T-cell (primary cell): Measurements from ENCODE around the gene PRDM7. TPM values are rescaled to one million over a fixed set of nuclear protein-coding genes. Genes with fewer than 3 reads are reported as not detected.
A peak's percentile ranks its signal among the peaks of the same experiment; 100 is the strongest.

Experiments
- ATAC-seq, 4 experiments: fragments of 200-7000 bp in 3 of 4; fragments of 150-1000 bp in 1 of 4; cut with Tn5 transposase; replicated peaks in 1 of 4; 1 replicate in 3 of 4; 2 replicates in 1 of 4; pipeline ENCODE4 v1.10.0; 2021; ENCODE audit warnings: moderate library complexity in 3 of 4, mild to moderate bottlenecking in 2 of 4, moderate number of reproducible peaks in 1 of 4
- CTCF ChIA-PET, 2 donors: fragments of 300-600 bp; sonication (Branson Sonifier 250); formaldehyde crosslinking; loops; one replicate each; lab custom pipeline; 2022; ENCODE audit warnings: antibody characterized with exemption in 2 of 2; lab: Charles Lee
- POLR2A ChIA-PET, 2 donors: fragments of 300-600 bp; sonication (Branson Sonifier 250); formaldehyde crosslinking; loops; one replicate each; lab custom pipeline; 2022; ENCODE audit warnings: antibody characterized with exemption in 2 of 2; lab: Charles Lee
- DNase-seq, 35 experiments: peaks; one replicate each; pipeline versions ENCODE4 v3.0.0 to v3.0.0-alpha.2; 2013 to 2023
- H3K27ac ChIP-seq: one replicate; pipeline ENCODE4 v1.5.1; 2013; ENCODE audit warnings: low read length
- H3K27me3 ChIP-seq, 2 experiments: replicated peaks in 1 of 2; 1 replicate in 1 of 2; 2 replicates in 1 of 2; pipeline versions ENCODE4 v1.6.1 to v1.7.0; 2013; ENCODE audit warnings: low read length in 1 of 2, mixed read lengths in 1 of 2; ENCODE audit not compliant: control insufficient read depth in 2 of 2, insufficient read depth in 2 of 2; ENCODE audit errors: extremely low read depth in 1 of 2
- H3K36me3 ChIP-seq, 2 donors: 1 replicate in 1 of 2; 2 replicates in 1 of 2; pipeline versions ENCODE4 v1.6.1 to v1.7.0; 2013; ENCODE audit warnings: low read length in 1 of 2; ENCODE audit not compliant: control insufficient read depth in 2 of 2, insufficient read depth in 1 of 2; ENCODE audit errors: extremely low read depth in 1 of 2
- H3K4me1 ChIP-seq, 2 experiments: 1 replicate in 1 of 2; 2 replicates in 1 of 2; pipeline versions ENCODE4 v1.6.1 to v1.7.0; 2013; ENCODE audit warnings: low read length in 2 of 2, mixed read lengths in 1 of 2; ENCODE audit not compliant: insufficient read depth in 2 of 2, control insufficient read depth in 1 of 2; ENCODE audit errors: extremely low read depth in 1 of 2
- H3K4me3 ChIP-seq, 2 donors: 1 replicate in 1 of 2; 2 replicates in 1 of 2; pipeline versions ENCODE4 v1.5.1 to v1.7.0; 2013; ENCODE audit warnings: mild to moderate bottlenecking in 2 of 2, low read length in 1 of 2, moderate library complexity in 1 of 2; ENCODE audit not compliant: control insufficient read depth in 1 of 2; ENCODE audit errors: extremely low read depth in 1 of 2
- H3K9me3 ChIP-seq: 2 replicates; pipeline ENCODE4 v1.7.0; 2013
- H3K27ac Mint-ChIP-seq, 2 donors: one replicate each; pipeline ENCODE4 v1.8.0; 2020 to 2021; ENCODE audit warnings: mild to moderate bottlenecking in 2 of 2, mixed read lengths in 2 of 2
- H3K27me3 Mint-ChIP-seq, 2 donors: one replicate each; pipeline ENCODE4 v1.8.0; 2021 to 2022; ENCODE audit warnings: mixed read lengths in 2 of 2
- H3K36me3 Mint-ChIP-seq: one replicate; pipeline ENCODE4 v1.8.0; 2021; ENCODE audit warnings: mixed read lengths
- H3K4me1 Mint-ChIP-seq, 3 donors: one replicate each; pipeline ENCODE4 v1.8.0; 2020 to 2022; ENCODE audit warnings: mixed read lengths in 3 of 3, mild to moderate bottlenecking in 1 of 3
- H3K4me3 Mint-ChIP-seq, 3 donors: one replicate each; pipeline ENCODE4 v1.8.0; 2020 to 2022; ENCODE audit warnings: mild to moderate bottlenecking in 3 of 3, mixed read lengths in 3 of 3, moderate library complexity in 3 of 3
- H3K9me3 Mint-ChIP-seq, 3 donors: one replicate each; pipeline ENCODE4 v1.8.0; 2020 to 2022; ENCODE audit warnings: mixed read lengths in 3 of 3
- WGBS: methylation state at CpG from one replicate; pipeline ENCODE4 v1.1.5; 2013; ENCODE audit warnings: missing lambda C conversion rate; ENCODE audit not compliant: insufficient coverage; 5-methylcytosine and 5-hydroxymethylcytosine counted together
- total RNA-seq, 35 experiments: library from RNA in 6 of 35; stranded (reverse) in 6 of 35; fragments of 120-200 nt in 1 of 35; gene quantifications; one replicate each; pipeline versions ENCODE4 v1.2.1 to v1.2.4 and lab custom pipeline; 2013 to 2026

The PRDM7 gene
- total RNA-seq, 5 donors from 2014 or later (not counting 1 experiment from before 2014, with no cell fraction given) = not detected

- H3K4me3 ChIP-seq = no peak overlapping the region
- DNase-seq (no peak), ATAC-seq (no peak)
- Mint-ChIP-seq H3K9me3 (no peaks in the 10 kb centered on the region), H3K4me3 (no peak overlapping the region), H3K4me1 (peaks cover 0 to 13% (median 7%) of the 10 kb centered on the region in 3 donors), H3K27me3 (no peaks in the 10 kb centered on the region), H3K36me3 (peaks cover 19% of the 10 kb centered on the region), H3K27ac (no peak overlapping the region)
- H3K27me3 ChIP-seq = no peaks in the 10 kb centered on the region
- H3K9me3 ChIP-seq = no peaks in the 10 kb centered on the region
- no peak overlapping the region for H3K27ac ChIP-seq
- WGBS = 94% methylated on average over 12 of the region's 12 CpGs
- H3K36me3 ChIP-seq = no peaks in the 10 kb centered on the region
- H3K4me1 ChIP-seq = peaks cover 0 to 5% of the 10 kb centered on the region in 2 experiments
- CTCF ChIA-PET = no interaction called here
- POLR2A ChIA-PET = no interaction called here
Observed at GRCh38 chr16:90028985-90029384, 48.1 kb downstream of the PRDM7 start.

- peaks cover 11% of the 10 kb centered on the region for H3K36me3 Mint-ChIP-seq
- ATAC-seq = no peak
- Histone ChIP-seq H3K36me3 (no peaks in the 10 kb centered on the region), H3K27me3 (no peaks in the 10 kb centered on the region), H3K4me3 (no peak overlapping the region), H3K9me3 (no peaks in the 10 kb centered on the region), H3K4me1 (peaks cover 2 to 12% of the 10 kb centered on the region in 2 experiments), H3K27ac (no peak overlapping the region)
- H3K4me3 Mint-ChIP-seq = no peak overlapping the region
- 94% methylated on average over 14 of the region's 17 CpGs for WGBS
- POLR2A ChIA-PET = no interaction called here
- H3K9me3 Mint-ChIP-seq = no peaks in the 10 kb centered on the region
- peaks cover 0 to 19% (median 12%) of the 10 kb centered on the region in 3 donors for H3K4me1 Mint-ChIP-seq
- CTCF ChIA-PET = no interaction called here
- no peak overlapping the region for H3K27ac Mint-ChIP-seq
- H3K27me3 Mint-ChIP-seq = no peaks in the 10 kb centered on the region
- DNase-seq = no peak
Observed at GRCh38 chr16:90027611-90028010, 49.5 kb downstream of the PRDM7 start.

- H3K27ac ChIP-seq = no peak overlapping the region
- no peak overlapping the region for H3K4me3 ChIP-seq
- CTCF ChIA-PET = interaction anchor here in 1 of 2 donors (0.6 to 0.7 kb wide), 2 partner anchors 28 to 381 kb away, joined by 3 to 4 read pairs; no protein-coding TSS in a partner anchor
- no peak overlapping the region for H3K27ac Mint-ChIP-seq
- H3K27me3 Mint-ChIP-seq = no peaks in the 10 kb centered on the region
- H3K36me3 ChIP-seq = no peaks in the 10 kb centered on the region
- DNase-seq = peak in 2 of 35 experiments; percentile 11 to 36
- no peaks in the 10 kb centered on the region for H3K27me3 ChIP-seq
- POLR2A ChIA-PET = interaction anchor here in 1 of 2 donors (1.0 kb wide), 1 partner anchor 10 kb away, joined by 3 read pairs; no protein-coding TSS in a partner anchor
- no peaks in the 10 kb centered on the region for H3K9me3 ChIP-seq
- WGBS = no CpG with 5 or more reads among the region's 8 CpGs
- H3K4me1 ChIP-seq = peaks cover 3 to 25% of the 10 kb centered on the region in 2 experiments
- no peaks in the 10 kb centered on the region for H3K36me3 Mint-ChIP-seq
- H3K4me3 Mint-ChIP-seq = no peak overlapping the region
- H3K9me3 Mint-ChIP-seq = no peaks in the 10 kb centered on the region
- ATAC-seq = no peak
- H3K4me1 Mint-ChIP-seq = peaks cover 9 to 29% (median 20%) of the 10 kb centered on the region in 3 donors
Observed at GRCh38 chr16:90026135-90026534, 51.0 kb downstream of the PRDM7 start.

GRCh38 chr16:90023078-90023447, 54.1 kb downstream of the PRDM7 start:
- H3K4me1 Mint-ChIP-seq = peaks cover 15 to 38% (median 27%) of the 10 kb centered on the region in 3 donors
- H3K4me3 Mint-ChIP-seq = peak overlapping the region; percentile 73 to 77 (median 74)
- peak overlapping the region in 1 of 2 donors; percentile 48 for H3K27ac Mint-ChIP-seq
- WGBS = 81% methylated on average over 5 of the region's 7 CpGs
- H3K36me3 Mint-ChIP-seq = no peaks in the 10 kb centered on the region
- CTCF ChIA-PET = no interaction called here
- no peaks in the 10 kb centered on the region for H3K36me3 ChIP-seq
- no peak overlapping the region for H3K27ac ChIP-seq
- peak overlapping the region; percentile 44 to 54 for H3K4me3 ChIP-seq
- peaks cover 3 to 23% of the 10 kb centered on the region in 2 experiments for H3K27me3 ChIP-seq
- H3K9me3 Mint-ChIP-seq = no peaks in the 10 kb centered on the region
- peaks cover 0 to 7% of the 10 kb centered on the region in 2 donors for H3K27me3 Mint-ChIP-seq
- ATAC-seq (no peak), DNase-seq (no peak)
- POLR2A ChIA-PET = interaction anchor here in 1 of 2 donors (0.6 kb wide), 1 partner anchor 179 kb away, joined by 4 read pairs; no protein-coding TSS in a partner anchor
- H3K4me1 ChIP-seq = peaks cover 6 to 43% of the 10 kb centered on the region in 2 experiments
- H3K9me3 ChIP-seq = no peaks in the 10 kb centered on the region

GRCh38 chr16:90022209-90023077, 54.7 kb downstream of the PRDM7 start:
- Histone ChIP-seq H3K27ac (no peak overlapping the region), H3K9me3 (no peaks in the 10 kb centered on the region), H3K27me3 (peaks cover 3 to 29% of the 10 kb centered on the region in 2 experiments), H3K4me3 (peak overlapping the region; percentile 54 to 77), H3K36me3 (no peaks in the 10 kb centered on the region), H3K4me1 (peaks cover 6 to 43% of the 10 kb centered on the region in 2 experiments)
- CTCF ChIA-PET = no interaction called here
- peak overlapping the region; percentile 73 to 77 (median 74) for H3K4me3 Mint-ChIP-seq
- peak; percentile 83 for ATAC-seq
- H3K4me1 Mint-ChIP-seq = peaks cover 15 to 38% (median 27%) of the 10 kb centered on the region in 3 donors
- DNase-seq = peak; percentile 32 to 81 (median 64)
- no peaks in the 10 kb centered on the region for H3K9me3 Mint-ChIP-seq
- H3K27me3 Mint-ChIP-seq = peaks cover 0 to 7% of the 10 kb centered on the region in 2 donors
- WGBS = 10% methylated on average over 52 of the region's 57 CpGs
- POLR2A ChIA-PET = no interaction called here
- peak overlapping the region; percentile 15 to 66 for H3K27ac Mint-ChIP-seq
- no peaks in the 10 kb centered on the region for H3K36me3 Mint-ChIP-seq

- peak overlapping the region; percentile 17 to 77 (median 31) for H3K4me3 Mint-ChIP-seq
- H3K36me3 Mint-ChIP-seq = no peaks in the 10 kb centered on the region
- no peaks in the 10 kb centered on the region for H3K9me3 Mint-ChIP-seq
- ChIA-PET POLR2A (no interaction called here), CTCF (no interaction called here)
- DNase-seq (no peak), ATAC-seq (no peak)
- H3K27me3 ChIP-seq = peaks cover 3 to 33% of the 10 kb centered on the region in 2 experiments
- 100% methylated on average over 1 of the region's 2 CpGs for WGBS
- no peak overlapping the region for H3K27ac ChIP-seq
- H3K4me1 ChIP-seq = peaks cover 6 to 39% of the 10 kb centered on the region in 2 experiments
- H3K36me3 ChIP-seq = no peaks in the 10 kb centered on the region
- H3K4me1 Mint-ChIP-seq = peaks cover 15 to 30% (median 21%) of the 10 kb centered on the region in 3 donors
- H3K4me3 ChIP-seq = no peak overlapping the region
- no peak overlapping the region for H3K27ac Mint-ChIP-seq
- no peaks in the 10 kb centered on the region for H3K9me3 ChIP-seq
- peaks cover 0 to 7% of the 10 kb centered on the region in 2 donors for H3K27me3 Mint-ChIP-seq
Observed at GRCh38 chr16:90020838-90021382, 56.2 kb downstream of the PRDM7 start.
